ENCODE data around the gene SPDYE16. TPM values are rescaled to one million over a fixed set of nuclear protein-coding genes. Genes with fewer than 3 reads are reported as not detected.
"Not testable (repeated sequence)": the region's sequence is repeated elsewhere in the genome, so short reads cannot be mapped to it uniquely, and the experiment has no call there.

SPDYE16 gene
- total and polyA plus RNA-seq, 9 donors: 0.11 to 1.7 (median 0.62) TPM

DNA sequence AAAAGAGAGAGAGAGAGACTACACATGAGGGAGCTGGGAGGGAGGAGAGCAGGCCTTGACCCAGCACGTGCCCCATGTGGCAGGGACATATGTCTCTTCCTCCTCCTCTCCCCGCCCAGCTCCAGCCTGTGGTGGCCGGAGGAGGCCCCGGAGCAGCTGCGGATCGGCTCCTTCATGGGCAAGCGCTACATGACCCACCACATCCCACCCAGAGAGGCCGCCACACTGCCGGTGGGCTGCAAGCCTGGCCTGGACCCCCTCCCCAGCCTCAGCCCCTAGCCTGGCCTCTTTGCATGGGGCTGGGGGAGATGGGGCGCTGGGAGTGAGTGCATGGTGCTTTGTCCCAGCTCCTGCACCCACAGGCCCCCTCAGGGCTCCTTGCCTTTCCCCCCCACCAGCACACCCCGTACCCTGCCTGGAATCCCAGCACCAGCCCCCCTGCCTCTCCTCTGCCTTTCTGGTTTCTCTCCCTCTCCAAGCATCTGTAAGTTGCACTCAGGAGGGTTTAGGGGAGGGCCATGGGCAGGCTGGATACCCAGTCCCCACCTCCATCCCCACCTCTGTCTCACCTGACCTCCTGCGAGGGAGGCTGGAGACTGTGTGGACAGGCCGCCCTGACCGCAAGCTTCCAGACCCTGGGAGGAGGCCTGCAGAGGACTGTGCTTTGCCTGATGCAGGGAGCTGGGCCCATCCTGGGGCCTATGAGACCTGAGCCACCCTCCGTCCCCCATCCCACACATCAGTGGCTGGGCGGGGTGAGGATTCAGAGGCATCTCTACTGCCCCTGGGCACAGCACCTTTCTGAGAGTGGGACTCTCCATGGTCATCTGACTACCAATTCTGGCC is 27.9 kb downstream of the SPDYE16 start:
- 56 to 74% (median 72%) methylated on average over 10 to 16 of the region's 16 CpGs for WGBS, 3 donors
- H3K4me1 ChIP-seq (ENCODE audit: insufficient read depth): peaks cover 5% of the 10 kb centered on the region
- H3K27me3 ChIP-seq: no peaks in the 10 kb centered on the region
- intact Hi-C loops (cut with DNase I): no loop called here
- no peak overlapping the region for H3K27ac ChIP-seq
- no peak overlapping the region for H3K4me3 ChIP-seq
- no peaks in the 10 kb centered on the region for H3K36me3 ChIP-seq
- no peak for DNase-seq
- no peaks in the 10 kb centered on the region for H3K9me3 ChIP-seq
- TF ChIP-seq EP300 (IDR thresholded peaks at IDR 0.05) (no peak), POLR2A (IDR thresholded peaks at IDR 0.05) (no peak)
- TF ChIP-seq, protein P1, sequence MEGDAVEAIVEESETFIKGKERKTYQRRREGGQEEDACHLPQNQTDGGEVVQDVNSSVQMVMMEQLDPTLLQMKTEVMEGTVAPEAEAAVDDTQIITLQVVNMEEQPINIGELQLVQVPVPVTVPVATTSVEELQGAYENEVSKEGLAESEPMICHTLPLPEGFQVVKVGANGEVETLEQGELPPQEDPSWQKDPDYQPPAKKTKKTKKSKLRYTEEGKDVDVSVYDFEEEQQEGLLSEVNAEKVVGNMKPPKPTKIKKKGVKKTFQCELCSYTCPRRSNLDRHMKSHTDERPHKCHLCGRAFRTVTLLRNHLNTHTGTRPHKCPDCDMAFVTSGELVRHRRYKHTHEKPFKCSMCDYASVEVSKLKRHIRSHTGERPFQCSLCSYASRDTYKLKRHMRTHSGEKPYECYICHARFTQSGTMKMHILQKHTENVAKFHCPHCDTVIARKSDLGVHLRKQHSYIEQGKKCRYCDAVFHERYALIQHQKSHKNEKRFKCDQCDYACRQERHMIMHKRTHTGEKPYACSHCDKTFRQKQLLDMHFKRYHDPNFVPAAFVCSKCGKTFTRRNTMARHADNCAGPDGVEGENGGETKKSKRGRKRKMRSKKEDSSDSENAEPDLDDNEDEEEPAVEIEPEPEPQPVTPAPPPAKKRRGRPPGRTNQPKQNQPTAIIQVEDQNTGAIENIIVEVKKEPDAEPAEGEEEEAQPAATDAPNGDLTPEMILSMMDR (IDR thresholded peaks at IDR 0.05): no peak

DNA sequence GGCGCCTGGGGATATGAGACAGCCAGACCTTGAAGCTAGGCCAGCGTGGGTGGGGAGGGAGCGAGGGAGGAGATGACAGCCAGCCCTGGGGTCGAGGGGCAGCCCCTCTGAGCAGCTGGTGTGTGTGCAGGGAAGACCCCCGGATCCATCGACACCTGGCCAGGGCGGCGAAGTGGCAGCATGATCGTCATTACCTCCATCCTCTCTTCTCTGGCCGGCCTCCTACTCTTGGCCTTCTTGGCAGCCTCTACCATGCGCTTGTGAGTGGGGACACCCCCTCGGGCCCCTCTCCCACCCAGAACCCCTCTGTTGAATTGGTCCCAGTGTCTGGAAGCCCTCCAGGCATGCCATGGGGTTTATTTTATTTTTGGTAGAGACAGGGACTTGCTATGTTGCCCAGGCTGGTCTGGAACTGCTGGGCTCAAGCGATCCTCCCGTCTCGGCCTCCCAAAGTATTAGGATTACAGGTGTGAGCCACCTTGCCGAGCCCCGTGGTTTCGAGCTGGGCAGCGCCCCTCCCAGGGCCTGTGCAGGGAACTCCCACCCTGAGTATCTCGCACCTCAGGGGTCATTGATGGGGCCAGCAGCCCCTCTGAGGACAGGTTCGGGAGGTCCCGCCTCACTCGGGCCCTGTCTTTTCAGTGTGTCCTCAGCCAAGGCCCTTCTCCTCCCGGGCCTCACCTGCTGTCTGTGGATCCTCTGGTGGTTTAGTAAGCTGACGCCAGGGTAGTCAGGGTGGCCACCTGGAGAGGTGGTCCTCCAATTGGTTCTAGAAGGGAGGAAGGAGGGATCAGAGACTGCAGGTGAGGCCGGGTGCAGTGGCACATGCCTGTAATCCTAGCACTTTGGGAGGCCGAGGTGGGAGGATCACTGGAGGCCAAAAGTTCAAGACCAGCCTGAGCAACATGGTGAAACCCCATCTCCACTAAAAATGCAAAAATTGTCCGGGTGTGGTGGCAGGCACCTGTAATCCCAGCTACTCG is 29.0 kb downstream of the SPDYE16 start:
- intact Hi-C loops (cut with DNase I): no loop called here
- no peaks in the 10 kb centered on the region for H3K27me3 ChIP-seq
- H3K9me3 ChIP-seq: no peaks in the 10 kb centered on the region
- peaks cover 5% of the 10 kb centered on the region for H3K4me1 ChIP-seq (ENCODE audit: insufficient read depth)
- DNase-seq: peak in 1 of 5 donors; percentile 53
- no peak overlapping the region for H3K4me3 ChIP-seq
- no peak overlapping the region for H3K27ac ChIP-seq
- H3K36me3 ChIP-seq: no peaks in the 10 kb centered on the region
- WGBS, 3 donors: 71 to 85% (median 72%) methylated on average over 28 to 29 of the region's 29 CpGs
- TF ChIP-seq EP300 (IDR thresholded peaks at IDR 0.05): no peak
- TF ChIP-seq, protein P1 (IDR thresholded peaks at IDR 0.05): no peak
- TF ChIP-seq POLR2A (IDR thresholded peaks at IDR 0.05): no peak

DNA sequence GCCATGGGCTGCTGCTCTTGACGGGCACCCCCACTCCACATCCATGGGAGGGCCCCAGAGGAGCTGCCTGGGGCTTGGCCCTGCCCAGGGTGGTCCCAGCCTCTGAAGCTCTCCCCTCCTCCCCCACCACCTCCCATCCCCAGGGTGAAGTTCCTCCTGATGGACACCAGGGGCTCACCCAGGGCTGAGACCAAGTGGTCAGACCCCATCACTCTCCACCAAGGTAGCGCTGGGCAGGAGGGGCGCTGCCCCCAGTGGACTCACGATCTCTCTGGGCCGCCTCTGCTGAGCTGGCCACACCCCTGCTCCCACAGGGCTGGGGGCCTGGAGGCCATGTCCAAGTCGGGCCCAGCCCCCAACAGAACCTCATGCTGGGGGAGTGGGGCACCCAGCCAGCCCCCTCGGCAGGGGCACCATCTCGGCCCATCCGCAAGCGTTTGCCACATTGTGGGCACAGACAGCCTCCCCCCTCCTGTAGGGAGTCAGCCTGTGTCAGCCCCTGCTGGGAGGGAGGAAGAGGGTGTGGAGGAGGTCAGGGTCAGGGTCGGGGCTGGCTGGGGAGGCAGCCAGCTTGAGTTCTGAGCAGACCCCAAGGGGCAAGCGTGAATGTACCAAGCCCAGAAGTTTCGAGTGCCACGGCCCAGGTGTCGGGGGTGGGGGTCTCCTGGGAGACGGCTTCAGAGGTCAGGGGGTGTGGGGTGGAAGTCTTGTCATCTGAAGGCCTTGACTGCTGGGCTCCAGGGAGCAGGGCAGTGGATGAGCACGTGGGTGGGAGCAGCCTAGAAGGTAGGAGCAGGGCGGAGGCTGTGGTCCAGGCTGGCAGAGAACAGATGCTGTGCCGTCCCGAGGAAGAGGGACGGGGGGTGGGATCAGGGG is 29.9 kb downstream of the SPDYE16 start:
- H3K27ac ChIP-seq: no peak overlapping the region
- 15 to 26% (median 18%) methylated on average over 19 to 21 of the region's 21 CpGs for WGBS, 3 donors

DNA sequence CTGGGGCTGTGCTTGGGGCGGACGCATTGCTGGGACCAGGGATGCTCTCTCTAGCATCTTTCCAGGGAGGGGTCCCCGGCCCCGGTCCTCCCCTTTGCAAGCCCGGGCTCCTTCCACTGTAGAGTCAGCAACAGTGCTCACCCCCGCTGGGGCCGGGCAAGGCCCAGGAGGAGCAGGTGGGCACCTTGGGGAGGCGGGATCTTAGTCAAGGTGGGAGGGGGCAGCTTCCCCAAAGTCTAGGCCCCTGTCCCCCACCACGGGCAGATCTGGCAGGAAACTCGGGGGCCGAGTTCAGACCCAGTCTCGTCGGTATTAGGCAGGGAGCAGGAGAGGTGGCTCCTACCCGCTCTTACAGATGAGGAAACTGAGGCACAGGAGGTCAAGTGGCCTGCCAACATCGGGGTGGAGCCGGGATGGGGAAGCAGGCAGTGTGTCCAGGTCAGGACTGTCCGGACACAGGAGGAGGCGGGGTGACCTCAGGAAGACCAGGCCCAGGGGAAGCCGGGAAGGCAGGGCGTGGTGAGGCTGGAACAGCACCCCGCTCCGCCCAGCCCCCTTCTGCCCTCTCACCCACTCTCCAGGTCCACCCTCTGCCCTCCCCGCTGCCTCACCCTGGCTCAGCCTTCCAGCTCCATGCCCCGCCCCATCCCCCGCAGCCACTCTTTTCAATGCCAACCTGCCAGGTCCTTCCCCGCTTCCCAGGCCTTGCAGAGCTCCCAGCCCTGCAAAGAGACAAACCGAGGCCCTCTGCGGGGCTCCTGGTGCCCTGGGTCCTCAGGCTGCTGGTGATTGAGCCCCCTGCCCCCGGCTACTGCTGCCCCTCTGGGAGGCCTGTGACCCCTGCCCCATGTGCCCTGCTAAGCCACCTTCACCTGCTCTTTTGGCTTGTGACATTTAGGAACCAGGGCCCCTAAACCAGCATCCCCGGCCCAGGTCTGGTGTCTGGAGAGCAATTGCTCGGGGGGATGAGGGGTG is 30.9 kb downstream of the SPDYE16 start:
- H3K4me1 ChIP-seq (ENCODE audit: insufficient read depth); H3K4me3 ChIP-seq; H3K9me3 ChIP-seq; H3K27me3 ChIP-seq; H3K36me3 ChIP-seq; intact Hi-C loops (cut with DNase I); DNase-seq; H3K27ac ChIP-seq: not testable (repeated sequence)
- WGBS, 3 donors: 67 to 100% (median 77%) methylated on average over 2 to 15 of the region's 31 CpGs

More for the DNA sequence above, 29.9 kb downstream of the SPDYE16 start:
- Histone ChIP-seq H3K36me3 (no peaks in the 10 kb centered on the region), H3K27me3 (no peaks in the 10 kb centered on the region), H3K4me1 (ENCODE audit: insufficient read depth) (peaks cover 5% of the 10 kb centered on the region), H3K9me3 (no peaks in the 10 kb centered on the region), H3K4me3 (no peak overlapping the region)
- TF ChIP-seq POLR2A (IDR thresholded peaks at IDR 0.05) (no peak), EP300 (IDR thresholded peaks at IDR 0.05) (no peak)
- TF ChIP-seq, protein P1 (IDR thresholded peaks at IDR 0.05): no peak
- DNase-seq: peak in 1 of 5 donors; percentile 66
- intact Hi-C loops (cut with DNase I): no loop called here

DNA sequence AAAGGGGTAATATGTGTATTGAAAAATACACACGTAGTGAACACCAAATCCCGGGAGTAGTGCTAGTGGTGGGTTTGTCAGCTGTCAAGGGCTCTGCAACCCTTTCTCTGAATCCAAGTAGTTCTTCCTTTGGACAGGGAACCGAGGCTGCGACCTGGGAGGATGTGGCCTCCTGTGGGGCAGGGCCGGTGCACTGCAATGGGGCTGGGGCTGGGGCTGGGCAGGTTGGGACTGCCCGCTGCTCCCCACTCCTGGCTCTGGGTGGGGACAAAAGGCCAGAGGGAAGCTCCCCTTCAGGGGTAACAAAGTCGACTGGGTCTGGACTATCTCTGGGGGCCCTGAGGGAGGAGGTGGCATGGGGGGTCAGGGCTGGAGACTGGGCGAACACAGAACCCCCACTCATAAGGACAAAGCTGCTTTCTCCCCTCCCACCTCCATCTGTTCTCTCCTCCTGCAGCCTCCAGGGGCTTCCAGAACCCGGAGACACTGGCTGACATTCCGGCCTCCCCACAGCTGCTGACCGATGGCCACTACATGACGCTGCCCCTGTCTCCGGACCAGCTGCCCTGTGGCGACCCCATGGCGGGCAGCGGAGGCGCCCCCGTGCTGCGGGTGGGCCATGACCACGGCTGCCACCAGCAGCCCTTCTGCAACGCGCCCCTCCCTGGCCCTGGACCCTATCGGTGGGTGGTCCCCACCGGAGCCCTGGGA is 31.7 kb downstream of the SPDYE16 start:
- H3K4me1 ChIP-seq (ENCODE audit: insufficient read depth); H3K9me3 ChIP-seq; H3K36me3 ChIP-seq; H3K27ac ChIP-seq; intact Hi-C loops (cut with DNase I); H3K27me3 ChIP-seq; DNase-seq; H3K4me3 ChIP-seq: not testable (repeated sequence)
- WGBS, 3 donors: 54 to 75% (median 57%) methylated on average over 13 to 22 of the region's 24 CpGs
